Measurements from ENCODE around the gene SH2D3C.

Gene SH2D3C

GRCh38 chr9:127808347-127809001, 30.0 kb upstream of the SH2D3C start:
- DNase-seq, result no peak

- DNase-seq, result no peak
These were observed 28.4 kb upstream of the SH2D3C start for GRCh38 chr9:127806871-127807270.

- peak; percentile 13 for DNase-seq
These were observed 27.2 kb upstream of the SH2D3C start for GRCh38 chr9:127805620-127806019.

GRCh38 chr9:127803507-127804352, 25.3 kb upstream of the SH2D3C start:
- no peak for DNase-seq

DNA sequence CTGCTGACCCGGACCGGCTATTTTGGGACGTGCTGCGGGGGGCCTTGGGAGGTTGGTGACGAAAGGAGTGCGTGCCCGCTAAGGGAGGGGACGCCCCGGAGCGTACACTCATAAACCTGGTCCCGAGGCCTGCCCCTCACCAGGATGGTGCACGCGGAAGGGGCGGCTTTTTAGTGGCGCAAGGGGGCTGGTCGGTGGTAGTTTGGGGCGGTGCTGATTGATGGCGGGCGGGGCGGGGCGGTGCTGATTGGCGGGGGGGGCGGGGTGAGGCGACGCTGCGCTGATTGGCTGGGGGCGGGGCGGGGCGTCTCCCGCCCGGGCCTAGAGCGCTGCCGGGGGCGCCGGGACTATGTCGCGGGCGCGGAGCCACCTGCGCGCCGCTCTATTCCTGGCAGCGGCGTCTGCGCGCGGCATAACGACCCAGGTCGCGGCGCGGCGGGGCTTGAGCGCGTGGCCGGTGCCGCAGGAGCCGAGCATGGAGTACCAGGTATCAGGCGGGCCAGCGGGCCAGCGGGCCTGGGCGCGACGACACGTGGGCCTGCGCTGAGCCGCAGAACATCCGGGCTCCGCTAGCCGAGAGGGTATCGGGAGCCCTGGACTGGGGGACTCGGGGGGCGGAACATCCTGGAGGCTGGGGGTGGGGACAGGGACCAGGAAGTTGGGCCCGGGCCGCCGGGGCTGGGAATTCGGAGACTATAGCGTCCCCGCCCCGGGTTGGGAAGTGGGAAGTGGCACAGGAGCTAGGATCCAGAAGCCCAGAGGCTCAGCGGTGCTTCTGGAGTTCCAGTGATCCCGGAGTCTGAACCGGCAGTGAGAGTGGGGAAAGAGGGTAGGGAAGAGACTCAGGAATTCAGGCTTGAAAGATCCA, 24.3 kb upstream of the SH2D3C start, which contains the start of gene FPGS:
FPGS (plus strand) TSS at position 307 of the 868 bp plus-strand sequence; CDS start at position 350, 43 bp downstream.
- DNase-seq, result peak; percentile 79

GRCh38 chr9:127801955-127802575, 23.6 kb upstream of the SH2D3C start:
- no peak for DNase-seq

GRCh38 chr9:127796852-127797370, 18.4 kb upstream of the SH2D3C start:
- no peak for DNase-seq

- no peak for DNase-seq
These were observed 17.9 kb upstream of the SH2D3C start for GRCh38 chr9:127796225-127796813.

- DNase-seq, result no peak
These were observed 15.7 kb upstream of the SH2D3C start for GRCh38 chr9:127794001-127794791.

GRCh38 chr9:127793093-127793708, 14.7 kb upstream of the SH2D3C start:
- no peak for DNase-seq

GRCh38 chr9:127792417-127793031, 14.1 kb upstream of the SH2D3C start:
- no peak for DNase-seq

DNA sequence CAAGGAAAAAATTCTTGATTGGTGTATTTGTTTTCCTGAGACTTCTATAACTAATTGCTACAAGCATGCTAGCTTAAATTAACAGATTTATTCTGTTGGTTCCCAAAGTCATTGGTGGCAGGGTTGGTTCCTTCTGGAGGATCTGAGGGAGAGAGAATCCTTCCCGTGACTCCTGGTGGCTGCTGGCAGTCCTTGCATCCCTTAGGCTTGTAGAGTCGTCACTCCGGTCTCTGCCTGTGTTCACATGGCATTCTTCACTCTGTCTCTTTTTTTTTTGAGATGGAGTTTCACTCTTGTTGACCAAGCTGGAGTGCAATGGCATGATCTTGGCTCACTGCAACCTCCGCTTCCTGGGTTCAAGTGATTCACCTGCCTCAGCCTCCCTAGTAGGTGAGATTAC, 12.6 kb upstream of the SH2D3C start:
- no peak for DNase-seq

GRCh38 chr9:127790094-127790855, 11.8 kb upstream of the SH2D3C start:
- no peak for DNase-seq

GRCh38 chr9:127789179-127789578, 10.7 kb upstream of the SH2D3C start:
- no peak for DNase-seq

GRCh38 chr9:127788337-127789011, 10.0 kb upstream of the SH2D3C start:
- no peak for DNase-seq

- no peak for DNase-seq
These were observed 8.3 kb upstream of the SH2D3C start for GRCh38 chr9:127786773-127787104.

GRCh38 chr9:127785933-127786772, 7.7 kb upstream of the SH2D3C start, which contains the start of gene CDK9:
Gene CDK9 (plus strand): TSS chr9:127786034. CDS start chr9:127786149, 115 bp downstream.
- DNase-seq, result peak; percentile 79
